ENCODE measurements around the gene VPS41.

VPS41 gene

GRCh38 chr7:38880035-38880434 is 29.0 kb downstream of the VPS41 start:
- Histone ChIP-seq H3K4me3 (no peak overlapping the region), H3K27ac (no peak overlapping the region)
- TF ChIP-seq CTCF (IDR thresholded peaks at IDR 0.05): no peak
- DNase-seq (ENCODE audit: low spot score): no peak

- TF ChIP-seq CTCF (IDR thresholded peaks at IDR 0.05): no peak
- Histone ChIP-seq H3K4me3 (no peak overlapping the region), H3K27ac (no peak overlapping the region)
- DNase-seq (ENCODE audit: low spot score): no peak
Measured at GRCh38 chr7:38878694-38879457, 30.1 kb downstream of the VPS41 start.

- no peak overlapping the region for H3K4me3 ChIP-seq
- DNase-seq (ENCODE audit: low spot score): no peak
- TF ChIP-seq CTCF (IDR thresholded peaks at IDR 0.05): no peak
- no peak overlapping the region for H3K27ac ChIP-seq
Measured at GRCh38 chr7:38873433-38873832, 35.6 kb downstream of the VPS41 start.

GRCh38 chr7:38872202-38872601 is 36.8 kb downstream of the VPS41 start:
- DNase-seq (ENCODE audit: low spot score): no peak
- Histone ChIP-seq H3K4me3 (no peak overlapping the region), H3K27ac (no peak overlapping the region)
- no peak for TF ChIP-seq CTCF (IDR thresholded peaks at IDR 0.05)

- DNase-seq (ENCODE audit: low spot score): no peak
- Histone ChIP-seq H3K4me3 (no peak overlapping the region), H3K27ac (no peak overlapping the region)
- TF ChIP-seq CTCF (IDR thresholded peaks at IDR 0.05): no peak
Measured at GRCh38 chr7:38870147-38870546, 38.8 kb downstream of the VPS41 start.

GRCh38 chr7:38863601-38864291 is 45.2 kb downstream of the VPS41 start:
- TF ChIP-seq CTCF (IDR thresholded peaks at IDR 0.05): no peak
- no peak overlapping the region for H3K27ac ChIP-seq
- no peak overlapping the region for H3K4me3 ChIP-seq
- DNase-seq (ENCODE audit: low spot score): no peak

- H3K4me3 ChIP-seq: no peak overlapping the region
- no peak for TF ChIP-seq CTCF (IDR thresholded peaks at IDR 0.05)
- H3K27ac ChIP-seq: no peak overlapping the region
- no peak for DNase-seq (ENCODE audit: low spot score)
Measured at GRCh38 chr7:38862666-38863065, 46.3 kb downstream of the VPS41 start.

All from coronary artery (tissue), 2 donors.